Measurements from ENCODE around the gene MBTPS2.
A peak's percentile ranks its signal among the peaks of the same experiment; 100 is the strongest.
"Not testable (repeated sequence)": the region's sequence is repeated elsewhere in the genome, so short reads cannot be mapped to it uniquely, and the experiment has no call there.

The MBTPS2 gene

DNA sequence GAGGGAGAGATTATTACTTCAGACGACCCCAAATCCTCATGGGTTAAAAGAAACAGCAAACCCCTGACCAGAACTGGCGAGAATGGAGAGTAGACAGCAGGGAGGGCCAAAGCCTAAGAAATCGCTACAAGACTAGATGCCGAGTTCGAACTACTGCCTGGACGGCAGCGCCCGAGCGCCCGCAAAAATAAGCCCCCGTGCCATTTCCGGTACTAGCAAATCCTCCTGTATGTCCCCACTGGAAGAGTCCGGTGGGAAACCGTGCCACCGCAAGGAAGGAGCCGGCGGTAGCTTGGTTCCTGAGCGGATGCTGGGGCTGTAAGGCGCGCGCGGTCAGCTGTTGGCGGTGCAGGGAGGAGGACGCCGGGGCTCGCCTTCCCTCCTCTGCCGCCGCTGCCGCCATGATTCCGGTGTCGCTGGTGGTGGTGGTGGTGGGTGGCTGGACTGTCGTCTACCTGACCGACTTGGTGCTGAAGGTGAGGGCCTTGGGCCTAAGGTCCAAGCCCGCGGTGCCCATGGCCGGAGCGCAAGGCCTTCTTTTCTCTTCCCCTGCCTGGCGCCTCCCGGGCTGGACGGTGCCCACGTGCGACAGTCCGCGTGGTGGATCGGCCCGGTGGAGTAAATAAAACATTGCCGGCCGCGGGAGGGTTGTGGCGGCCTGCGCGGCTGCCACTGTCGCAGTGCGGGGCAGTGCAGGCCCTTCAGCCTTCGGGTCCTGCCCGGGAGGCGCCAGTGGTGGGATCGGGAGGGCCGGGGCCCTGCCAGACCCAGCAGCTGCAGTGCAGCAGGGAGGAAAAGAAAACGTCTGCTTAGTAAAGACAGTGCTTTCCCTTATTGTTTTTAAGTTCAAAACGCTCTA is at the start of gene MBTPS2:
TSS of gene MBTPS2 (plus strand) at position 284 of the 859 bp plus-strand sequence. CDS start at position 402, 118 bp downstream.
- no peak for FAIRE-seq

DNA sequence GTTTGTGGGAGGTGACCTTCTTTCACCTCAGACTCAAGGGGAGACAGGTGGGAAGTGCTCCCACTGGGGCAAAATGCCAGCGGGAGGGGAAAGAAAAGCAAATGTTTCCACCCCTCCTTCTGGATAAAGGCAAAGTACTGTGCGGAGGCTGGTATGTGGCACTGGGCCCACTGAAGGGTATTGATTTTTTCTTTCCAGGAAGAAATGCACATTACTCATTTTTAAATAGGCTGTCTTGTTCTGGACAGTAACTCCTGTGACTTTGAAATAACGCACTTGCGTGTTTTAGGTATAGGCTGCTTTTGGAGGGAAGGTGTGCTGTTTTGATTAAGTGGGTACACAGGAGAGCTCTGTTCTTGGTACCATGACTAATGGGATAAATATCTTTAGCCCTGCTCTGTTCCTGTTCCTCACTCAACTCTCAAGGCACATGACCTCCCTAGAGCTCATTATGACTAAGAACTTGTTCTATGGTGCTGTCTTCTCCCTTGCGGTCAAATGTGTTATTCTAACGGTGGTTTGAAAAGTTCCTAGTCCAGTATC is 40.7 kb upstream of the MBTPS2 start:
- no peak for FAIRE-seq

DNA sequence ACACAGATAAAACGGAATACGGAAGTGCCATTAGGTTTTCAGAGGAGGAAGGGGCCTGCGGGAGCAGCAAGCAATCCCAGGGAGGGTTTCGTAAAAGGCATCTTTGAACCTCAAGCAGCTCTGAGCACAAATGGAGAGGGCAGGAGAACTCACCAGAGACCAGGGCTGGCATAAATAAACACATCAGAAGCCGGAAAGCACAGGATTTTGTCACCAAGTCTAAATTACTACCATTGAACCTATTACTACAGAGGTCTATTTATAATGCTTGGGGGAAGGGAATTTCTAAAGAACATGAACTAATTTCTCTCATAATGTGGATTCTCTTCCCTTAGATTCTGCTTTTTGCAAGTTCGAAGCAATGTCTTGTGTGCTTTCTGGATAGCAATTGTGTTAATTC is 39.6 kb upstream of the MBTPS2 start:
- no peak for FAIRE-seq

DNA sequence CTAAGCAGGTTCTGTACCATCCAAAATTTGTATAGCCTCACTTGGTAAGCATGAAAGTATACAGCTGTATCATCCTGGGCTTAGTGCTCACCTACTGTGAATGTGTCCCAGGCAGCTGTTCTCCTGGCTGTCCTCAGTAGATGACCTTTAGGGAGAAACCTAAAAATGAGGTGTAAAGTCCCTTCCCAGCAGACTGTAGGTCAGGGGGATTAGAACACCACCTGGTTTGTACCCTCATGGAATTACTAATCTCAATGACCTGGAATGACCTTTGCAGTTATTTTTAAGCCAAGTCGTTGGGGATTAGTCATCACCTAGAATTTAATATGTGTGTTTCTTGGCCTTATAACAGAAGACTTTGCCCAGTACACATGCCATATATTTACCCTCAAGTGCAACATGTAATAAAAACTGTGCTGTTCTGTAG is 39.1 kb upstream of the MBTPS2 start:
- FAIRE-seq: no peak

DNA sequence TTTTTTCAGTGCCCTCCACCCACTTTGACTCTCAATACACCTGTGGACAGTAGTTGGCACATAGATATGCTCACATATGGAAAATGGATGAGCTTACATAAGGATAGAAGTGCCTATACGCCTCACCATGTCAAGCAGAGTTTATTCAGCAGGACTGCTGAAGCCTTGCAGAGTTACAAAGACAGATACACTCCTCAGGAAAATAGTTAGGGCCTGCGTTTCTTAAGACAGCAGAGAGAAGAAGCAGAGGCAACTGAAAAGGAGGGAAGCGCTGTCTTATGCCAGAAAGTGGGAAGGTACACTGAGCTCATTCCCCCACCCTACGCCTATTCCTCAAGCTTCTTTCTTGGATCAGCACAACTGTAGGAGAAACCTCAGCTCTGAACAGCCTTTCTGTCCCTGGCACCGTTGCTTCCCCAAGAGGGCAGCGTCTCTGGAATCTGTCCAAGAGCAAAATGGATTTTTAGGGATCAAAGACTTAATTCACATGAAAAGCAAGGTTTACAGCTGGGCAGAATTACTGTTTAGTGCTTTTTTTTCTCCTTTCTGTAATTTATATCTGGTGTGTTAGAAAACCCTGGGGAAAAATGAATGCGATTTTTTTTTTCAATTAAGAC is 37.3 kb upstream of the MBTPS2 start:
- no peak for FAIRE-seq

DNA sequence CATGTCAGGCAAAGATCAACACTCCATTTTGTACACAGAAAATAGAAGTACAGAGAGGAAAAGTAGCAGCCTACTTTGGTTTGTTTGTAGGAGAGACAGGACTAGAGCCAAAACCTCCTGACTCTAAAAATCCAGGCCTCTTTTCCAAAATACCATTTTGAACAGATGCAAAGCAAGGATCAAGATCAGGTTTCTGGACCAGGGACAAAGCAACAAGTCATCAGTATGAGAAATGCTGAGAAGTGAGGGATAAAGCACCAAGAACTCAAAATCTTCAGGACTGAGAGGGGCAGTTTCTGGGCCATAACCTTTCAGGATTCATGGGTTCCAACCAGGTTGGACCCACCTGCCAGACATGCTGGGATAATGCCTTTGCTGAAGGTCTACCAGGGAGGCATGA is 36.6 kb upstream of the MBTPS2 start:
- no peak for FAIRE-seq

DNA sequence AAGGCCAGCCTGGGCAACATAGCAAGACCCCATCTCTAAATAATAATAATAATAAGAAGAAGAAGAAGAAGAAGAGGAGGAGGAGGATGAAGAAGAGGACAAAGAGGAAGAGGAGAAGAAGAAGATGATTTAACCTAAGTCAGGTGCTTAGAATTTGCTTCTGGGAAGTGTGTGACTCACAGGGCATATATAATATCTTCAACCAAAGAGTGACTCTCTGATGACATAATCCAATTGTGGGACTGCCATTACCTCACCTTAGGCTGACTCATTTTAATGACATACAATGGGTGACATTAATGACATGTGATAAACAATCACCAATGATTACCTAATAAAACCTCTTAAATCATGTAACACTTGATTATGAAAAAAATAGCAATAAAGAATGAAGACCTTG is 32.7 kb upstream of the MBTPS2 start:
- no peak for FAIRE-seq

DNA sequence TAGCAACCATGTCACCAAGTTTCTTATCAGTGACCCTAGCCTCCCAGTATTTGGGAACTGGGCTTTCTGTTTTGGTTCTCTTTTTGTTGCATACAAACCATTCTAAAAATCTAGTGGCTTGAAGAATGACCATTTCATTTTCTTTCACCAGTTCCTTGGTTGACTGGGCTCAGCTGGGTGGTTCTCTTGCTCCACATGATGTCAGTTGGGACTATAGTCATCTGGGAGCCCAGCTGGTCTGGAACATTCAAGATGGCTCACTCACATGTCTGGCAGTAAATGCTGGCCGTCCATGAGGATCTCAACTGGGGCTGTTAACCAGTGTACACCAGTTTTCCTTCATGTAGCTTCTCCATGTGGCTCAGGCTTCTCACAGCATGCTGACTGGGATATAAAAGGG is 27.6 kb upstream of the MBTPS2 start:
- no peak for FAIRE-seq

DNA sequence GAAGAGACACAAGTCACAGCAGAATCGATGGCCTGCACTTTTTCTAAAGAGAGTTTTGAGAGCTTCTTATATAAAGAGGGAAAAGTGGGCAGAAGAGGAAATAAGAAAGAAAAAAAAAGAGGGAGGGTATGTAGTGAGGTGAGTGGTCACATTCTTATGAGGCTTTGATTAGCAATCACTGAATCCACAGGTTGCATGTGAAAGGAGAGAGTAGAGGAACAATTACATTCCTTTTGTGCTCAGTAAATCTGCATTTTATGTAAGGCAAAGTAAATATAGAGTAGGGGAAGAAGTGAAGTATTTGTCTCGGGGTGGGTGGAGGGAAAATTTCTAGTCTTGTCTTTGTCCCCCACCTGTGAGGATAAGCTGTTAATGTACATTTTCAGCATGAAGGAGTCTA is 26.8 kb upstream of the MBTPS2 start:
- no peak for FAIRE-seq

DNA sequence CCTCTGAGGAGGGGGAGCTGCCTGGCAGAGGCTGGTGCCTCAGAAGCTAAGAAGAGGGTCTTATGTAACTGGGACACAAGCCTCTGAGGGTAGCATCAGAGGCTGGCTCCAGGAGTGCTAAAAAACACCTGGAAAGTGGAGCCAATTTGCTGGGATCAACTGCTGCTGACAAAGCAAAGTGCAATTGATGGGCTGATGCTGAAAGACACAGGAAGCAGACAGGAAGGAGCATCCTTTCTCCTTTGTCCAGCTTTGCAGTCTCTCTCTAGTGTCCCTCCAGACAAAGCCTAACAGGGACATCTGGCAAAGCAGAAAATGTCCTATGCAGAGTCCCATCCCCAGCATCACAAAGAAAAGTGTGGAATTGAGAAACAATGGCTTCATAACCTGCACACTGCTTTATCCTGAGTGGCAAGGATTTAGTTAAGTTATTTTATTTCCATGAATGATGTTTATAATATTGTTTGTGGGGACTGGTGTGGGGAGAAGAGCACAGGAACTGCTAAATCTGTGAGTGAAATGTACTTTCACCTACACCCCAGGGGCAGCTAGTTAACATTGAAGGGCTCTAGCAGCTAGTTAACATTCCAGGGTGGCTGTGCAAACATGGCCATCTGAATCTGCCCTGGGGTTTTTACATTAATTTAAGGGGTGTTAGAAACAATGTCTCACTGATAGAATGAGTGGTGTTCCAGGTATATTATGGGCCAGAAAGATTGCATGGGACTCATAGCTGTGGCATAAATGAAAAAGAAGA is 25.6 kb upstream of the MBTPS2 start:
- FAIRE-seq: no peak

DNA sequence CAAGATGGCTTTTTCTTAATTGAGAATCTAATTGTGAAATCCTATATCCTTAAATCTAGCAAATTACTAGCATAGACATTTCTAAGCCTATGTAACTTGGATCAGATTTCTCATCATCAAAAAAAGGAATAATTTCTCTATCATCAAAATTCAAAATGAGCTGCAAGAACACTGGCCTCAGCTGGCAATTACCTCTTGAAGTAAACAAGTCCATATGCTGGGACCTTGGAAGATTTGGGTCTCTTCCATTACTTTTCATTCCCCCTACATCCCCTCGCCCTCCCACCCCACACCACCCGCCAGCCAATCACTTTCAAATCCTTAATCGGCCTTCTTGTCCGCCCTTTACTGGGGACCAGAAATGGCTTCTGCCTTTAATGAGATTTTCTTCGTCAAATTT is 23.3 kb upstream of the MBTPS2 start:
- FAIRE-seq: no peak

DNA sequence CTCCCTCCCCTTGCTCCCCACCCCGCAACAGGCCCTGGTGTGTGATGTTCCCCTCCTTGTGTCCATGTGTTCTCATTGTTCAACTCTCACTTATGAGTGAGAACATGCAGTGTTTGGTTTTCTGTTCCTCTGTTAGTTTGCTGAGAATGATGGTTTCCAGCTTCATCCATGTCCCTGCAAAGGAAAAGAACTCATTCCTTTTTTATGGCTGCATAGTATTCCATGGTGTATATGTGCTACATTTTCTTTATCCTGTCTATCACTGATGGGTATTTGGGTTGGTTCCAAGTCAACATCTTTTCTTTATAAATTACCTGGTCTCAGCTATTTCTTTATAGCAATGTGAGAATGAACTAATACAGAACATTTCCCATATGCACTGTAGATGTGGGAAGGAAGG is 19.2 kb upstream of the MBTPS2 start:
- FAIRE-seq: not testable (repeated sequence)

DNA sequence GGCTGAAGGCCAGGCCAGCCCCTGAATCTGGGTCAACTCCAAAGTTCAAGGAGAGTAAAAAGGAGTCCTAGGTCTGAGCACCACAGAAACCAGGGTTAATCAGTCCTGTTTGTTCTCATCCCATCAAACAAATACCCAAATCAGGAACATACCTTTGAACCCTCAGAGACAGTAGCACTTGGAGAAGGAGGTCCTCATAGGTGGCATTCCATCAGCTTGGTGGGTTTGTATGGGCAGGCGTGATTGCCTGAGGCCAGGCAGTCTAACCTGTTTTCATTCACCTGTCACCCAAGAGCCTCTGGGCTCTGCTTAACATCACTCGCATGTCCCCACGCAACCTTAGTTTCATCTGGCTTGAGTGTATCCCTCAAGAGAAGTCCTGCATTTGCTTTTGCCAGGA is 17.5 kb upstream of the MBTPS2 start:
- FAIRE-seq: no peak

DNA sequence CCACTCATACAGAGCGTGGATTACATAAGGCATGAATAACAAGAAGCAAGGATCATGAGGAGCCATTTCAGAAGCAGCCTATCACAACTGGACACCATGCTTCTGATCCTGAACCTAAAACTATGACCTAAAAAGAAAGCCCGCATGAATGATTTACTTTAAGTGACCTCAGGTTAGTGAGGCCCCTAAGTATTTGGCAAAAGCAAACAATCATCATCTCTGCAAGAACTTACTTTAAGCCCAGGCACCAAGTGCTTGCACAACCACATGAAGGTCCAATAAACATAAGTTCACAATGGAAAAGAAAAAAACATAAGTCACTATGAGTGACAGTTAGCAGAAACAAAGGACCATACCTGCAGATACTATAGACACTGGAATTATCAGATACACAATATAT is 7.9 kb upstream of the MBTPS2 start:
- no peak for FAIRE-seq

DNA sequence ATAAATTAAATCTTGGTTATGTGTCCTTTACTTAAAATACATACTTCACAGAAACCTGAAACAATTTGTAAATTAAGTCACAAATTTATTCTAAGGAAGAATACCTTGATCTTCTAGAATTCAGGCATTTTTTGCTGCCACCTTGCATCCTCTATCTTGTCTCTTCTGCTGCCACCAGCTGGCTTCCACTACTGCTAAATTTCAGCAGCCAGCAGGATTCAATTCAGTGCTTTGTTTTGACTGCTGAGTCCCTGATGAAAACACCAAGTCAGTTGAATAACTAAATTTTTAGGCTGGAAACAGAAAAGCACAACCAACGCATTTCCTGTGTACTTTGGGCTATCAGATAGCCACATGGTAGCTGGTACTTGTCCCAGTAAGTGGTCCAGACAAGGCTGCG is 2.4 kb upstream of the MBTPS2 start:
- FAIRE-seq: peak; percentile 11

DNA sequence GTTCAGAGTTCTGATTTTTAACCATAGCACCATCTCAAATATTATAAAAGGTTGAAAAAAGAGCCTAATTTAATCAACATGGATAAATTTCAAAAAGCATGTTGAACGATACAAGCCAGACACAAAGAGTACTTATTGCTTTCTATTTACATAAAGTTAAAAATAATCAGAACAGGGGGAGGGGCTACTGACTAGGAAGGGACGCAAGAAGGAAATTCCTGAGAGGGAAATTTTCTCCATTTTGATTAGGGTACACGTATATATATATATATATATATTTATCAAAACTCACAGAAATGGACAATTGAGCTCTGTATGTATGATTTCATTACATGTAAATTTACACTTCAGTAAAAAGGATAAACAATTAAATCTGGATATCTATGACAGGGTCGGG is 482 bp upstream of the MBTPS2 start:
- peak; percentile 50 for FAIRE-seq

DNA sequence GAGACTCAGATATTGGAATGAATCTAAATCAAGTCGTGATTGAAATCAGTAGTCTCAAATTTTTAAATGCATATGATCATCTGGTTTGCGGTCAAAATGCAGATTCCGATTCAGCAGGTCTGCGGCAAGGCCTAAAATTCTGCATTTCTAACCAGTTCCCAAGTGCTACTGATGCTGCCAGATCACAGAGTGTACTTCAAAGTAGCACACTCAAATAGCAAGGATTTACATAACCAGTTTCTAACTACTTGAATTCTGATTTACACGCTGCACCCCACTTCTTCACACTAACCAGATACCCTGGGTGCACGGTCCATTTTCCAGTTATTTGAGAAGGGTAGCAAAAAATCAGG is 752 bp downstream of the MBTPS2 start:
- no peak for FAIRE-seq

DNA sequence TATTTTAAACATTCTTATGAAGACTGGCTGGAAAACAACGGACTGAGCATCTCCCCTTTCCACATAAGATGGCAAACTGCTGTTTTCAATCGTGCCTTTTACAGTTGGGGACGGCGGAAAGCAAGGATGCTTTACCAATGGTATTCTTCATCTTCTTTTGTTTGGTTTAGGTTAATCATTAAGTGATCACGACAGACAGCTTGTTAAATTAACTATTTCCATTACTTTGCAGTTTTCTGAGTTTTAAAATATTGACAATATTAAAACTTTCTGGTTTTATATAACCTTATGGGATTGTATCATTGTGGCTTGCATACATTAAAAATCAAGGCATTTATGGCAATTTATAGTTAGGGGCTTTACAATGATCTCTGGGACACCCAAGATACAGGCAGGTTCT is 3.8 kb downstream of the MBTPS2 start:
- FAIRE-seq: no peak

DNA sequence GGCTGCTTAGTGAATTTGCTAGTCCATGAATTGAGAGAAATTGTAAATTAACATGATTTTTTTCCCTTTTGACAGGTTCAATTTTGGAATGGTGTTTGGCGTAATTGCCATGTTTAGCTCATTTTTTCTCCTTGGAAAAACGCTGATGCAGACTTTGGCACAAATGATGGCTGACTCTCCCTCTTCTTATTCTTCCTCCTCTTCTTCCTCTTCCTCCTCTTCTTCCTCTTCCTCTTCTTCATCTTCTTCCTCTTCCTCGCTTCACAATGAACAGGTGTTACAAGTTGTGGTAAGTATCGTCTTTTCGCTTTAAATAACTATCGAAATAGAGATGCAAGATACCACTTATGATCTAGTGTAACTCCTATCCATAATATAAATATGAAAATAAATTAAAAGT is 5.7 kb downstream of the MBTPS2 start:
- FAIRE-seq: no peak

DNA sequence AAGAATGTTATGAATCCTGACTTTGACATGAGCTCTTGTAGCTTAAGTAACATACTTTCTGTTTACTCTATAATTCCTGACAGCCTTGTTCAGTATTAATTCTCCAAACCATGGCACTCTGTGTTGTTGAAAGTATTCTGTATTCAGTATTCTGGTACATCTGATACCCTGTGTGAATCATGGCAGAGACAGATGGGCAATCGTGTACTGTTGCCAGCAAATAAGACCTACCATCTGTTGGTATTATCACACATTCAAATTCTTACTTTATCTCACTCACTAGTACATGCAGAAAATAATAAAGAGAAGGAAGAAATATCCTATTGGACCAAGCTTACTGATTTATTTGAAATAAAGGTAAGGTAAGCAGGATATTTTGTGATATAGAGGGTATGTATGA is 7.9 kb downstream of the MBTPS2 start:
- no peak for FAIRE-seq

DNA sequence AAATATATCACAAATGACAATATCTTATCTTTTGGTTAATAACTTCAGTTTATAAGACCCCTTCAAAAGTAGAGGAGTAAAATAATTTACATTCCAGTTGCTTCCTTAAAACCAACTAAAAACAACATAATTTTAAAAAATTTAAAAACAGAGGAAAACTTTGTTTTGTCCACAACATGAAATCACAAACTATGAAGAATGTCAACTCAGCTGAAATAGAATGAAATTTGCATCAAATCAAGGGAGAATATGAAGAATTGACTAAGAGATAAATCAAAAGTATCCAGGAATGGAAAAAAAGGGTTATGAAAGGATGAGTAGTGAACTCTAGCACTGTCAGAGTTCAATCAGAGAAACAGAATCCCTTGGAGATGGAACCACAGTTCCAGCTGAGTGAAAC is 14.2 kb downstream of the MBTPS2 start:
- no peak for FAIRE-seq

DNA sequence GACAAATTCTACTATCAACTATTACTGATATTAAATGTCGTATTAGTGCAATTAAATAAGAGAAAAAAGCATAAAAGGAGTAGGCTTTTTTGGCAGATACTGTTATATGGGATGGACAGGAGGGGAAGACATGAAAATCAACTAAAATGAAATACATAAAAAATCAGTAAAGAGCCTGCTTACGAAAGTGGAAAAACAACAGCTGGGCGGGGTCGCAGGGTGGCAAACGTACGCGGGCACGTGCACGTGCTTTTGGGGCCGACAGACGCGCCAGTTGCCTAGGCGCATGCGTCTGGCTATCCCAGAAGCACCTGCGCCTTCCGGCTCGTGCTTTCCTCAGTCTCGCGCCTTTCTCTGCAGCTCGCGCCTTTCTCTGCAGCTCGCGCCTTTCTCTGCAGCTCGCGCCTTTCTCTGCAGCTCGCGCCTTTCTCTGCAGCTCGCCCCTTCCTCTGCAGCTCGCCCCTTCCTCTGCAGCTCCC is 16.6 kb downstream of the MBTPS2 start, which contains the start of gene YY2:
TSS of gene YY2 (plus strand) at position 51 of the 479 bp plus-strand sequence. CDS start 498 bp downstream, outside the sequence.
- no peak for FAIRE-seq

DNA sequence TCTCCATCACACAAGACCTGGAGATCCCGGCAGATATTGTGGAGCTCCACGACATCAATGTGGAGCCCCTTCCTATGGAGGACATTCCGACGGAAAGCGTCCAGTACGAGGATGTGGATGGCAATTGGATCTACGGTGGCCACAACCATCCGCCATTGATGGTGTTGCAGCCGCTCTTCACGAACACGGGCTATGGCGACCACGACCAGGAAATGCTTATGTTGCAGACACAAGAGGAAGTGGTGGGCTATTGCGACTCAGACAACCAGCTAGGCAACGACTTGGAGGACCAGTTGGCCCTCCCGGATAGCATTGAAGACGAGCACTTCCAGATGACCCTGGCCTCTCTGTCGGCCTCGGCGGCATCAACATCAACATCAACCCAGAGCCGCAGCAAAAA is 17.1 kb downstream of the MBTPS2 start:
- no peak for FAIRE-seq

Data from TTC549 (cell line).